Measurements from ENCODE around the gene ZC3H7B.

Gene ZC3H7B

DNA sequence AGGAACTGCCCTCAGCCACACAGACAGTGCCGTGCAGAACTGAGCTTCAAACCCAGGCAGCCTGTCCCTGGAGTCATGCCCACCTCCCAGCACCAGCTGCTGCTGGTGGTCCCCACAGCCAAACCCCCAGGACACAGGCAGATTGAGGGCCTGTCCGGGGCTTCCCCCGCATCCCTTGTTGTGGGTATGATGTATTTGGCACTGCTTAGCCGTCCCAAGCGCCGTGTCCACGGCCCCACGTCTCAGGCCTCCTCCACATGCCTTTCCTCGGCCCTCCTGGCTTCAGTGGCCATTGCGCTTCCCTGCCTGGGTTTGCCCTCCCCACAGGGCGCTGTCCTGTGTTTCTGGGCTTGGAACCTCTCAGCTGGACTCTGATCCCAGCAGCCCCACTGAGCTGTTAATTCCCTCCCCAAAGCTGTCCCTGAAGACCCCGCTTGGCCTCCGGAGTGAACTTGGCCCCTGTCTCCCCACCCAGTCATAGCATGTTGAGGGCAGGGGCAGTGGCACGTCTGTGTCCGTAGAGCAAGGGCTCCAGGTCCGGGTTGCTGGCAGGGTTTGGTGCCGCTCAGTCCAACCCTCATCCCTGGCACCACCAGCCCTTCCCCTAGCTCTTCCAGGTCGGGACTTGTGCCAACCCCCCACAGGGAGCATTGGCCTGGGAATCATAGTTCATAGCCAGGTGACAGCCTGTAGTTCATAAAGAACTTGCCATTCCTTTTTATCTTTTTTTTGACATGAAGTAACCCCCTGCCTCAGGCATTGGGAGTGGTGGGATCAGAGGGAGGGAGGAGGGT is 45.9 kb downstream of the ZC3H7B start:
- DNase-seq (ENCODE audit: low read depth), result no peak
- H3K4me3 ChIP-seq (ENCODE audit: low read depth, low read length), result no peak overlapping the region

DNA sequence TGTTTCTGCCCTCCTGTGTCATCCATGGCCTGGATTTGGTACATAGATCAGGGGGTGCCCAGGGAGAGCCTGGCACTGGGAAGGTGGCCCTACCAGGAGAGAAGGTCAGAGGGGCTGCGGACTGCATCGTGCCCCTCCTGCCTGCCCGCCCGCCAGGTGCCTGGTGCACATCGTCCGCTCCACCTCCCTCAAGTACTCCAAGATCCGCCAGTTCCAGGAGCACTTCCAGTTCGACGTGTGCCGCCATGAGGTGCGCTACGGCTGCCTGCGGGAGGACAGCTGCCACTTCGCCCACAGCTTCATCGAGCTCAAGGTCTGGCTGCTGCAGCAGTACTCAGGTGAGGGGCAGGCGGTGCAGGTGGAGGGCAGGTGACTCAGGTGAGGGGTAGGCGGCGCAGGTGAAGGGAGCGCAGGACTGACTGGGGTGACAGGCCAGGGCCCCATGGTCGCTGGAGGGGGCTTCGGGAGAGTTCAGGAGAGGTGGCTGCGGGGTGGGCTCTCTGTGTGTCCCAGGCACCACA is 47.7 kb downstream of the ZC3H7B start:
- DNase-seq (ENCODE audit: low read depth), result no peak
- no peak overlapping the region for H3K4me3 ChIP-seq (ENCODE audit: low read depth, low read length)

DNA sequence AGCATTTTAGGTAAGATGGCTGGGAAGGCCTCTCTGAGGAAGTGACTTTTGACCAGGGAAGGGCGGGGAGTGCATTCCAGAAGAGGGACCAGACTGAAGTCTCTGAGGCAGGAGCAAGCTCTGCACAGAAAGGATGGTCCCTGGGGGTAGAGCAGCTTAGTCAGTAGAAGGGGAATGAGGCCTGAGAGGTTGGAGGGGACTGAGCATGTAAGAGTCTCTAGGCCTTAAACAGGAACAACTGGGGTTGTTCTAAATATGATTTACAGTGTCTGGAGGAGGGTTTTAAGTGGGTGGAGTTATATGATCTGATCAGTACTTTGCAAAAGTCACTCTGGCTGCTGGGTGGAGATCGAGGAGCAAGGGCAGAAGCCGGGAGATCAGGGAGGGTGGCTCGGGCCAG is 48.8 kb downstream of the ZC3H7B start:
- H3K4me3 ChIP-seq (ENCODE audit: low read depth, low read length), result no peak overlapping the region
- peak; percentile 10 for DNase-seq (ENCODE audit: low read depth)

DNA sequence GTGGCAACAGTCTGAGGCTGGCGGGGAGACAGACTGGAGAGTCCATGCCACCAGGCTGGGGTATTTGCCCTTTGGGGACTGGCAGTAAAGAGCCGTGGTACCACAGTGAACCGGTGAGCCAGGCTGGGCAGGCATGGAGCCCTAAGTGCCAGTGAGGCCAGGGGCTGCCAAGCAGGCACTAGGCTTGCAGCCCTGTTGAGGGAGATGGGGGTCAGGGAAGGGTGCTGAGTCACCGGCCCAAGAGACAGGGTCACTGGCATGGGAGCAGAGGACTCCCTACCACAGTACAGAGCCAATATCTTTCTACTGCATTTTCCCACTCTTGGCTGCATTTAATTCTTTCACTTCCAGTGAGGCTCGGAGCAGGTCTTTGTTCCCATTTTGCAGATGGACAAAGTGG is 49.7 kb downstream of the ZC3H7B start:
- no peak overlapping the region for H3K4me3 ChIP-seq (ENCODE audit: low read depth, low read length)
- no peak for DNase-seq (ENCODE audit: low read depth)

DNA sequence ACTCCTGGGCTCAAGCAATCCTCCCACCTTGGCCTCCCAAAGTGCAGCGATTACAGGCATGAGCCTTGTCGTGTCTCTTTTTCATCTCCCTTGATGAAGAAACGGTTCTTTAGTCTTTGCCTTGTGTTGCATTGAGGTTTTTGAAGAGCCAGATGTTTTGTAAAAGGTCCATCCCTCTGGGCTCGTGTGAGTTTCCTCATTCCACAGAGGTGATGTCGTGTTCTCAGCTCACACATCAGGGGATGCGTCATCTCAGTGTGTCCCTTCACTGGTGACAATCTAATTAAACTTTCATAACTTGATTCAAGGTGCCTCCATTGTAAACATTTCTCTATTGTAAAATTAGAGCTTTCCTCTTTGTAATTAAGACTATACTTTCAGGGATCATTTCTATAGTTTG is 50.7 kb downstream of the ZC3H7B start:
- DNase-seq (ENCODE audit: low read depth), result peak; percentile 17
- no peak overlapping the region for H3K4me3 ChIP-seq (ENCODE audit: low read depth, low read length)

DNA sequence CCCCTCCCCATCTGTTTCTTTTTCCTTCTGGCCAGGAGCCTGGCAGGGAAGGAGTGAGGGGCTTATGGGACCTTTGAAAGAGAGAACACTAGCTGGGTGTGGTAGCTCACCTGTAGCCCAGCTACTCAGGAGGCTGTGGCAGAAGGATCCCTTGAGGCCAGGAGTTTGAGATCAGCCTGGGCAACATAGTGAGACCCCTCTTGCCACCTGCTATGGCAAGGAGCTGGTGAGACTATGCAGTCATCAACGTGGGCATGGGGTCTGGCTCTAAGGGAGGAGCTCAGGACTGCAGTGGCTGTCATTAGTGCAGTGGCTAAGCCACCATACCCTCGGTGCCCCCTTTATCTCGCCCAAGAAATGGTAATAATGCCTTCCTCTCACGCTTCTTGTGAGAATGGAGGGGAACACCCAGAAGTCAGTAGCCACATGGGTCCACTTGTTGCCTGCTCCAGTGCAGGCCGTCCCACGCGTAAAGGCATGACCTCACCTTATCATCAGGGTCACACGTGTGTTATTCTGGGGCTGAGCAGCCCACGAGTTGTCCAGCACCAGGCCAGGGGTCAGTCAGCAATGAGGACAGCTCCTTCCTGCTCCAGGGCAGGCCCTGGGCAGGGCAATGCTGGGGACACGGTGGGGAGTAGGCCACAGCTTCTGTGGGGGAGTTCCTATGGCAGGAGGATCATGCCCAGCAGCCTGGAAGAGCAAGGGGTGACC is 52.7 kb downstream of the ZC3H7B start:
- no peak overlapping the region for H3K4me3 ChIP-seq (ENCODE audit: low read depth, low read length)
- no peak for DNase-seq (ENCODE audit: low read depth)

DNA sequence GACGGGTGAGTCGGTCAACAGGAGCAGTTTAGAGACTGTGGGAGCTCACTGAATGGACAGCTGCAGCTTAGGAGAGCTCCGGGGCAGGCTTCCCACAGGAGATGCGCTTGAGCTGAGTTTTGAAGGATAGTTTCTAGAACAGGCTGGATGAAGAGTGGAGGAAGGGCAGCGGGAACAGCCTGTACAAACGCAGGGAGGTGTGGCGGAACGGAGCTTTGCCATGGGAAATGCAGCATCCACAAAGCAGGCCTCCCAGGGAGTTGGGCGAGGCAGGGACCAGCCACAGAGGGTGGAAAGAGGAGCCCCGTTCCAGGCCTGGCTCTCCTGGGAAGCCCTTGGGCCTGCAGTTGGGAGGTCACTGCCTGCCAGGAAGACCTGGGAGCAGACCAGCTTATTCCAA is 53.7 kb downstream of the ZC3H7B start:
- DNase-seq (ENCODE audit: low read depth), result no peak

DNA sequence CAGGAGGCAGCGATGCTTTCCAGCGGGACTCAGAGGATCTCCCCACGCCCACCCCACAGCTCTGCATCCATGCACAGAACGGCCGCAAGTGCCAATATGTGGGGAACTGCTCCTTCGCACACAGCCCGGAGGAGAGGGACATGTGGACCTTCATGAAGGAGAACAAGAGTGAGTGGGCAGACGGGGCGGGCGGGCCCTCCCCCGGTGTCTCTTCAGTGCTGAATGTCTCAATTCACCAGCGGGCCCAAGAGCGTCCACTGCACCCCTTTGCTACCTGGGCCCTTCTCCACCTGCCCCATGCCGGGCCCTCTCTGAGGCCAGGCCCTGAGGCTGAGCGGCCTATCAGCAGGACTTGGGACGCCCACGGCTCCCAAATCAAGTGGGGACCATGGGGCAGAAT is 54.6 kb downstream of the ZC3H7B start:
- no peak for DNase-seq (ENCODE audit: low read depth)
- no peak overlapping the region for H3K4me3 ChIP-seq (ENCODE audit: low read depth, low read length)

More for the DNA sequence above, 53.7 kb downstream of the ZC3H7B start:
- H3K4me3 ChIP-seq (ENCODE audit: low read depth, low read length), result no peak overlapping the region

DNA sequence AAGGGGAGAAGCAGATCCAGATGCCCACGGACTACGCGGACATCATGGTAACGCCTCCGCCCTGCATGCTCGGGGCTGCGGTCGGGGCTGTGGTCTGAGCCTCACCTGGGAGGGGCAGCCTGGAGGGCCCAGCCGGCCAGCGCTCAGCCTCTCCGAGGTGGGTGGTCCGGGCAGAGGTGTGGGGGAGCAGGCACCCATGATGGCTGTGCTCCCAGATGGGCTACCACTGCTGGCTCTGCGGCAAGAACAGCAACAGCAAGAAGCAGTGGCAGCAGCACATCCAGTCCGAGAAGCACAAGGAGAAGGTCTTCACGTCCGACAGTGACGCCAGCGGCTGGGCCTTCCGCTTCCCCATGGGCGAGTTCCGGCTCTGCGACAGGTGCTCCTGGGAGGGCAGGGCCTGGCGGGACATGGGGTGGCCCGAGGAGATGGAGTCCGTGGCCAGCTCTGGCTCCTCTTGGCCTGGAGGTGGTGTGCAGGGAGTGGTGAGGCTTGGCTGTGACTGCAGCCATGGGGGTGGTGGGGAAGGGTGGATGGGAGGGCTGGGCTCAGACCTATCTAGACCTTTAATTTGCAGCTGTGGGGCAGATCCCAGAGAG is 55.2 kb downstream of the ZC3H7B start:
- DNase-seq (ENCODE audit: low read depth), result no peak

DNA sequence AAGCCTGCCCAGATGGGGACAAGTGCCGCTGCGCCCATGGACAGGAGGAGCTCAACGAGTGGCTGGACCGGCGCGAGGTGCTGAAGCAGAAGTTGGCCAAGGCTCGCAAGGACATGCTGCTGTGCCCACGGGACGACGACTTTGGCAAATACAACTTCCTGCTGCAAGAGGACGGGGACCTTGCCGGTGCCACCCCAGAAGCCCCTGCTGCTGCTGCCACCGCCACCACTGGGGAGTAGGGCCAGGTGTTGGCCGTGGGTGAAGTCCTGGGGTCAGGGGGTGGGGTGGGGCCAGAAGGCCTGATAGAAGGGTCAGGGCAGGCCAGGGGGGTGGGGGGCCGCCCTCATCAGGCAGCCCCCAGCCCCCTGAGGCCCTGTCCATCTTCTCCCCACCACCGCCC is 55.9 kb downstream of the ZC3H7B start:
- no peak for DNase-seq (ENCODE audit: low read depth)
- no peak overlapping the region for H3K4me3 ChIP-seq (ENCODE audit: low read depth, low read length)

More for the DNA sequence above, 55.2 kb downstream of the ZC3H7B start:
- no peak overlapping the region for H3K4me3 ChIP-seq (ENCODE audit: low read depth, low read length)

DNA sequence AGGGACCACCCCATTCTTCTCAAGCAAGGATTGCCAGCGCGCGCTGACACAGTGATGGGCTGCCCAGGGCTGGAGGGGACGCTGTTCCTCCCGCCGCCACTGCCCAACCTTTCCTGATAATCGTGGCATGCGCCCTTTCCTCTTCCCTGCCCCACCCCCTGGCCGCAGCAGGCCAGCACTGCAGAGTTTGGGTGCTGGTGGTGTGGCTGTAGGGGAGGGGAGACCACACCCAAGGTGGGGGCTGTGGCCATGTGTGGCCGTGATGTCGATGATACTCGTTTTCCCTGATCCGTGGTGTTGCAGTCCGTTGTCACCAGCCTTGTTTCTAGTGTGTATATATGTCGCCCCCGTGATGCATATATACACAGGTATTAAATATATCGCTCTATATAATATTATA is 57.6 kb downstream of the ZC3H7B start:
- no peak for DNase-seq (ENCODE audit: low read depth)
- no peak overlapping the region for H3K4me3 ChIP-seq (ENCODE audit: low read depth, low read length)

DNA sequence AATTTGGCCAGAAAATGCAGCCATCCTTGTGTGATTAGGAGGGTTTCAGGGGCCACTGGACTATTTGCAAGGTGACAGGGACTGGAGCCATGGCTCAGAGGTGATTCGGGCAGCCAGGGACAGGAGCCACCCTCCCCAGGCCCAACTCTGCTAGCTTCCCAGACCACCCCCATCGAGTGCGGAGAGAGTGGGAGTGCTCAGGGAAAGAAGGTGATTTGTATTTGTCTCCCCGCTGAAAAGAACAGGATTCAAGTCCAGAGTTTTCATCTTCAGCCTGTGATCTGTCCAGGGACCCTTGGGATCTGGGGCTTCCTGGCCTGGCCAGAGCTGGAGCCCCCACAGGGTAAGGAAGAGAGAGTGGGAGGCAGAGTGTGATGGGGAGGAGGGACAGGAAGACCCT is 58.1 kb downstream of the ZC3H7B start:
- DNase-seq (ENCODE audit: low read depth), result no peak

DNA sequence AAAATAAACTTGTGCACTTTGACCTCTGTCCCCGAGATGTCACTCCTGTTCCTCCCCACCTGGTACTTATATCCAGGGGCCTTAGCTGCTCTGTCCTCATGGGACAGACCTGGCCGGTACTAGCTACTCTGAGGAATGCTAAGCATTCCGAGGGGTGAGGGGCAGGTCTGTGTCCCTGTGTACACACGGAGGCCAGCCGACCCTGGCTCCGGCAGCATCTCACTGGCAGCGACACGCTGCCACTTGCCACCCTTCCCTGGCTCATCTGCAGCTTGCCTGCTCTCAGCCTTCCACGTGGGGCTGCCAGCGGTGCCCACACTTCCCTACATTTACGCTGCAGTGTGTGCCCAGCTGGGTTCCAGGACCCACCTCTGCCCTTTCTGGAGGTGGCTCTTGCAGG is 58.8 kb downstream of the ZC3H7B start:
- DNase-seq (ENCODE audit: low read depth), result no peak
- H3K4me3 ChIP-seq (ENCODE audit: low read depth, low read length), result no peak overlapping the region

More for the DNA sequence above, 58.1 kb downstream of the ZC3H7B start:
- no peak overlapping the region for H3K4me3 ChIP-seq (ENCODE audit: low read depth, low read length)

DNA sequence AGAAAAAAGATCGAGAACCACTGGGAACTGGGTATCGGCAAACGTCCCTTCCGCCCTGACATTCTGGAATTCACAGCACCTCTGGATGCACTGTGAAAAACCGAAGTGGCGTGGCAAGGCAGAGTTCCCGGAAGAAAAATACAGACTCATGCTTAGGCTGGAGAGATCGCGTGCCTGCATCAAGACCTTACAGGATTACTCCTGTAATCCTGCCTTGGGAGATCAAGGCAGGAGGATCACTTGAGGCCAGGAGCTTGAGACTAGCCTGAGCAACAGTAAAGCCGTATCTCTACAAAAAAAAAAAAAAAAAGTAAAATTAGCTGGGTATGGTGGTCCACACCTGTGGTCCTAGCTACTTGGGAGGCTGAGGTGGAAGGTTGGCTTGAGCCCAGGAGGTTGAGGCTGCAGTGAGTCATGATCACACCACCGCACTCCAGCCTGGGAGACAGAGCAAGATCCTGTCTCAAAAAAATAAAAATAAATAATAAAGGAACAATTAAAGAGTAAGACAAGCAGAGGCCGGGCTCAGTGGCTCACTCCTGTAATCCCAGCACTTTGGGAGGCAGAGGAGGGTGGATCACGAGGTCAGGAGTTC is 60.5 kb downstream of the ZC3H7B start:
- no peak for DNase-seq (ENCODE audit: low read depth)
- no peak overlapping the region for H3K4me3 ChIP-seq (ENCODE audit: low read depth, low read length)

DNA sequence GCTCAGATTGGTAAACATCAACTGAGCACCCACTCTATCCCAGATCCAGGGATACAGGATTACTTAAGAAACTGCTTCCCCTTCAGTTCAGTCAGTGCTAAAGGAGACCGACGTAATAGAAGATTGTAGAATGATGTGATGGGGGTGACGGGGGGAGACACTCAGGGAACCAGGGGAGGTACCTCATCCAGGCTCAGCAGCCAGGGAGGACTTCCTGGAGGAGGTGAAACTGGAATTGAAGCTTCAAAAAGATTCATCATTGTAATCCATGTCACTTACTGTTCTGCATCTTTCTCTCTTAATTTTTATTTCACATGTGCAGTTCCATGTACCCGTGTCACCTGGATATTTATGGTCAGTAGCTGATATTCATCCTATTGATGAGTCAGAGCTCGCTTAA is 61.3 kb downstream of the ZC3H7B start:
- no peak overlapping the region for H3K4me3 ChIP-seq (ENCODE audit: low read depth, low read length)
- DNase-seq (ENCODE audit: low read depth), result no peak

DNA sequence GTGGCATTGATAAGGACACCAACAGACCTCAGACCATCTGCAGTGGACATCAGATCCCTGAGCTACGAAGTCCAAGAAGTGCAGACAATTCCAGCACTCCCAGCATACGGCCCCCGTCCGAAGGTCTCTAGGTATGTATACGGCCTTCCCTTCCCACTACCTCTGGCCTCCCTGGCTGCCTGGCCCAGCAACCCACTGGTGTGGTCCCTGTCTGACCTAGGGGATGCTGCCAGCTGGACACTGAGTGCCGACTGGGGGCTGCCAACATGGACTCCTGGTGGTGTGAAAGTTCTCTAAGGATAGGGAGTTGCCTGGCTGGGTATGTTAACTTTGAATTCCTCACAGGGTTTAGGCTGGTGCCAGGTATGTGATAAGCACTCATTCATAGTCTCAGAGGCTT is 62.9 kb downstream of the ZC3H7B start:
- no peak overlapping the region for H3K4me3 ChIP-seq (ENCODE audit: low read depth, low read length)
- DNase-seq (ENCODE audit: low read depth), result no peak

DNA sequence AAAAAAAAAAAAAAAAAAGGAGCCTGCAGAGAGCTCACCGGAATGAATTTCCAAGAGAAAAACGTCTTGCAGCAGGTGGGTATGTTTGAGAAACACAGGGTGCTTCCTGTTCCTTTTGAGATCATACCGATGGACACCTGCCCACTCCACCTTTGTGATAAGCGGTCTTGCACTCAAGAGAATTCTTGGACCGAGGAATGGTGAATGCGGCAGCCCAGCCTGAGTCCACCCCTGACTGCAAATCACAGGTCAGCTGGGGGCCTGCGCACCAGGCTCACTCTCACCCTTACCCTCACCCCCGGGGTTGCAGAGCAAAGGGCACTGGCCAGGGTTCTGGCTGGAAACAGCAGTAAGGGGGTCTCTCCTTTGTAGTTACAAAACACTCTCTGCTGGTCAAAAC is 63.6 kb downstream of the ZC3H7B start:
- no peak for DNase-seq (ENCODE audit: low read depth)
- H3K4me3 ChIP-seq (ENCODE audit: low read depth, low read length), result no peak overlapping the region

DNA sequence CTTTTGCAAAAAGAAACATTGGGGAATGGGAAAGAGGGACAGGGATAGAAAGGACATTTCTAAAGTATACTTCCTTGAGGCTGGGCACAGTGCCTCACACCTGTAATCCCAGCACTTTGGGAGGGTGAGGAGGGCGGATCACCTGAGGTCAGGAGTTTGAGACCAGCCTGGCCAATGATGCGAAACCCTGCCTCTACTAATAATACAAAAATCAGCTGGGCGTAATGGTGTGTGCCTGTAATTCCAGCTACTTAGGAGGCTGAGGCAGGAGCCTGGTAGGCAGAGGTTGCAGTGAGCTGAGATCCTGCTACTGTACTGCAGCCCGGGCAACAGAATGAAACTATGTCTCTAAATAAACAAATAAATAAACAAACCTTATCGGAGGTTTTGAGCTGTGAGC is 64.1 kb downstream of the ZC3H7B start:
- no peak for DNase-seq (ENCODE audit: low read depth)
- H3K4me3 ChIP-seq (ENCODE audit: low read depth, low read length), result no peak overlapping the region

DNA sequence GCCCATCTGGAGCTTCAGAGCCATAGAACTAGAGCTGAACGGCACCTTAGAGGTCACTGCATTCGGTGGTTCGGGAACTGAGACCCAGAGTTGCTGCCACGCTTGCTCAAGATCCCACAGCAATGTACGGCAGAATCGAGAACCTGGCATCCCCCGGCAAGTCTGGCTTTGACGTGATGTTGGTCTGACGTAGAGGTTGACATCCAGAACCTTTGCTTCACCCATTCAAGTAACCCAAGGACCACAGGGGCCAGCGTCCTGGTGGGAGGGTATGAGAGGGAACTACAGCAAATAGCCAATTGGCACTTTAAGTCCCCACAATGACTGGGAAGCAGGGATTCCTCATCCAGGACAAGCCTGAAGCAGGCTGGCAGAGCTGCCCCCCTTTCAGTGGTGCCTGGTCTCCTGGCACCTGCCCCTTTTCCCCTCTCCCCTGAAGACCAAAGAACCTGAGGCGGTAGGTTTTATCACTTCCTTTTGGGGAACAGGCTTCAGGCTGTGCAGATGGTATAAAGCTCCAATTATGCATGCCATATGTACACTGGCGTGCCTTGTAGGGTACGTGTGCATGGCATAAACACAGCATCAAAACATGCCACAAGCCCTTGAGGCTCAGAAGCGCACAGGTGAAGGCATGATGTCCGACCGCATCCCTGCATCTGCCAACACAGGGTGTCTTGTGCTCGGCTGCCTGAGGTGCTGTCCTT is 65.2 kb downstream of the ZC3H7B start:
- peak overlapping the region; percentile 9 for H3K4me3 ChIP-seq (ENCODE audit: low read depth, low read length)
- no peak for DNase-seq (ENCODE audit: low read depth)

All from skeletal muscle cell (primary cell).